HL-60/S4 (cell line): ENCODE data around the gene PDGFB.

ENCODE experiments used
- in situ Hi-C: fragments of 300-500 bp; cut with MboI; formaldehyde crosslinking; loops from 2 replicates; pipeline ENCODE4 v1.14.3; 2022; ENCODE audit warnings: low sequenced_read_pairs

Gene PDGFB

GRCh38 chr22:39244496-39245129 is at the start of gene PDGFB:
Gene PDGFB, minus strand, starts transcription at chr22:39244982. Its CDS starts 1,019 bp downstream, at chr22:39243963.
- in situ Hi-C loops, result no loop called here

GRCh38 chr22:39293766-39294368 is 49.1 kb upstream of the PDGFB start:
- in situ Hi-C loops, result no loop called here

- in situ Hi-C loops, result no loop called here
Measured at GRCh38 chr22:39292561-39293074, 47.8 kb upstream of the PDGFB start.

- in situ Hi-C loops, result no loop called here
Measured at GRCh38 chr22:39292031-39292462, 47.3 kb upstream of the PDGFB start.

- in situ Hi-C loops, result no loop called here
Measured at GRCh38 chr22:39291523-39291922, 46.7 kb upstream of the PDGFB start.

- in situ Hi-C loops, result no loop called here
Measured at GRCh38 chr22:39290724-39291161, 46.0 kb upstream of the PDGFB start.

- in situ Hi-C loops, result no loop called here
Measured at GRCh38 chr22:39289975-39290720, 45.4 kb upstream of the PDGFB start.

GRCh38 chr22:39289533-39289932 is 44.8 kb upstream of the PDGFB start:
- in situ Hi-C loops, result no loop called here

- in situ Hi-C loops, result no loop called here
Measured at GRCh38 chr22:39288135-39288898, 43.5 kb upstream of the PDGFB start.

GRCh38 chr22:39287076-39287725 is 42.4 kb upstream of the PDGFB start:
- in situ Hi-C loops, result no loop called here

- in situ Hi-C loops, result no loop called here
Measured at GRCh38 chr22:39284983-39285382, 40.2 kb upstream of the PDGFB start.

GRCh38 chr22:39284142-39284980 is 39.6 kb upstream of the PDGFB start:
- in situ Hi-C loops, result no loop called here

GRCh38 chr22:39283322-39284141 is 38.8 kb upstream of the PDGFB start:
- in situ Hi-C loops, result no loop called here

- in situ Hi-C loops, result no loop called here
Measured at GRCh38 chr22:39282645-39283321, 38.0 kb upstream of the PDGFB start.

- in situ Hi-C loops, result no loop called here
Measured at GRCh38 chr22:39281126-39281525, 36.3 kb upstream of the PDGFB start.

- in situ Hi-C loops, result no loop called here
Measured at GRCh38 chr22:39280250-39280649, 35.5 kb upstream of the PDGFB start.

- in situ Hi-C loops, result no loop called here
Measured at GRCh38 chr22:39279170-39279850, 34.5 kb upstream of the PDGFB start.

- in situ Hi-C loops, result no loop called here
Measured at GRCh38 chr22:39278040-39278439, 33.3 kb upstream of the PDGFB start.
